H1 (cell line): ENCODE measurements around the gene ASIC1. TPM values are rescaled to one million over a fixed set of nuclear protein-coding genes. Genes with fewer than 3 reads are reported as not detected.

ENCODE experiments used
- ASH2L ChIP-seq: fragments of 200-600, 300-600 bp; sonication (generic); IDR thresholded peaks from one replicate; pipeline ENCODE4 v1.7.1; 2017; ENCODE audit warnings: low read length
- BACH1 ChIP-seq: IDR thresholded peaks from 2 replicates; pipeline ENCODE4 v1.6.1; 2012; ENCODE audit warnings: low read length, improper control_type of control experiment
- CTBP2 ChIP-seq: IDR thresholded peaks from 2 replicates; pipeline ENCODE4 v1.7.0; 2011; ENCODE audit warnings: borderline replicate concordance, mild to moderate bottlenecking, moderate library complexity, mixed read lengths, low read length; ENCODE audit not compliant: insufficient read depth, insufficient read length
- KDM5A ChIP-seq: fragments of 200-600 bp; IDR thresholded peaks from 2 replicates; pipeline ENCODE4 v1.7.1; 2012; ENCODE audit warnings: mild to moderate bottlenecking, low read length, inconsistent platforms, mixed read lengths
- POLR2A ChIP-seq, 2 experiments: IDR thresholded peaks; 1 replicate in 1 of 2; 2 replicates in 1 of 2; pipeline ENCODE4 v1.6.1; 2011; ENCODE audit warnings: low read depth in 2 of 2, low read length in 2 of 2, mild to moderate bottlenecking in 2 of 2; ENCODE audit errors: control extremely low read depth in 1 of 2
- POU5F1 ChIP-seq: IDR thresholded peaks from 2 replicates; pipeline ENCODE4 v1.6.1; 2011; ENCODE audit warnings: low read depth, mild to moderate bottlenecking, low read length, moderate library complexity
- RBBP5 ChIP-seq: IDR thresholded peaks from 2 replicates; pipeline ENCODE4 v1.7.1; 2012; ENCODE audit warnings: low read depth, mild to moderate bottlenecking, inconsistent platforms, low read length, moderate library complexity, borderline replicate concordance
- RXRA ChIP-seq: IDR thresholded peaks from 2 replicates; pipeline ENCODE4 v1.6.1; 2011; ENCODE audit warnings: low read depth, mild to moderate bottlenecking, low read length, moderate library complexity; ENCODE audit not compliant: insufficient read depth
- SAP30 ChIP-seq: fragments of 300-600 bp; sonication (generic); IDR thresholded peaks from 2 replicates; pipeline ENCODE4 v1.7.1; 2012; ENCODE audit warnings: low read length, moderate library complexity, mild to moderate bottlenecking, inconsistent platforms; ENCODE audit not compliant: insufficient read depth, insufficient replicate concordance
- SUZ12 ChIP-seq: fragments of 200-600 bp; sonication (generic); IDR thresholded peaks from 2 replicates; pipeline ENCODE4 v1.6.1; 2012; ENCODE audit warnings: mild to moderate bottlenecking, inconsistent platforms, low read length, moderate library complexity, mixed read lengths
- TAF7 ChIP-seq: optimal IDR thresholded peaks from 2 replicates; pipeline ENCODE3; 2011; ENCODE audit warnings: low read depth, mild to moderate bottlenecking, inconsistent platforms, low read length, moderate library complexity, borderline replicate concordance
- TEAD4 ChIP-seq: IDR thresholded peaks from 2 replicates; pipeline ENCODE4 v1.6.1; 2012; ENCODE audit warnings: low read depth, low read length, inconsistent platforms, mixed read lengths
- polyA plus RNA-seq, 7 experiments: library from polyadenylated mRNA; depleted of rRNA in 3 of 7; stranded (reverse) in 5 of 7; unstranded in 2 of 7; fragments of >200 nt in 5 of 7; fragments of 200-250 nt in 2 of 7; gene quantifications; 1 replicate in 5 of 7; 2 replicates in 1 of 7; 4 replicates in 1 of 7; pipeline versions ENCODE4 v1.2.1 to v1.2.3, GENCODE V29; 2011 to 2013; ENCODE audit warnings: missing spikeins in 2 of 7, mixed read lengths in 2 of 7
- total RNA-seq: library from RNA; stranded (reverse); fragmentation: NEBNext Ultra II Directional; extraction: Animal tissue kit (Norgen Biotek cat#: 25700); gene quantifications from 2 replicates; pipeline ENCODE4 v1.2.1, GENCODE V29; 2021
- TF ChIP-seq, protein P1 (sequence below): fragments of 300-600 bp; sonication (generic); IDR thresholded peaks from 2 replicates; pipeline ENCODE4 v1.7.1; 2012; ENCODE audit warnings: low read length, moderate library complexity, mild to moderate bottlenecking, inconsistent platforms; ENCODE audit not compliant: insufficient replicate concordance

ASIC1 gene
- total and polyA plus RNA-seq, 2 of the 8 experiments (the other 6 are each of a cell fraction or from before 2014, with no cell fraction given) = 2.4 to 4.4 TPM

GRCh38 chr12:50018154-50018553 lies 39.2 kb upstream of the ASIC1 start (continued):
- TF ChIP-seq, protein P1, sequence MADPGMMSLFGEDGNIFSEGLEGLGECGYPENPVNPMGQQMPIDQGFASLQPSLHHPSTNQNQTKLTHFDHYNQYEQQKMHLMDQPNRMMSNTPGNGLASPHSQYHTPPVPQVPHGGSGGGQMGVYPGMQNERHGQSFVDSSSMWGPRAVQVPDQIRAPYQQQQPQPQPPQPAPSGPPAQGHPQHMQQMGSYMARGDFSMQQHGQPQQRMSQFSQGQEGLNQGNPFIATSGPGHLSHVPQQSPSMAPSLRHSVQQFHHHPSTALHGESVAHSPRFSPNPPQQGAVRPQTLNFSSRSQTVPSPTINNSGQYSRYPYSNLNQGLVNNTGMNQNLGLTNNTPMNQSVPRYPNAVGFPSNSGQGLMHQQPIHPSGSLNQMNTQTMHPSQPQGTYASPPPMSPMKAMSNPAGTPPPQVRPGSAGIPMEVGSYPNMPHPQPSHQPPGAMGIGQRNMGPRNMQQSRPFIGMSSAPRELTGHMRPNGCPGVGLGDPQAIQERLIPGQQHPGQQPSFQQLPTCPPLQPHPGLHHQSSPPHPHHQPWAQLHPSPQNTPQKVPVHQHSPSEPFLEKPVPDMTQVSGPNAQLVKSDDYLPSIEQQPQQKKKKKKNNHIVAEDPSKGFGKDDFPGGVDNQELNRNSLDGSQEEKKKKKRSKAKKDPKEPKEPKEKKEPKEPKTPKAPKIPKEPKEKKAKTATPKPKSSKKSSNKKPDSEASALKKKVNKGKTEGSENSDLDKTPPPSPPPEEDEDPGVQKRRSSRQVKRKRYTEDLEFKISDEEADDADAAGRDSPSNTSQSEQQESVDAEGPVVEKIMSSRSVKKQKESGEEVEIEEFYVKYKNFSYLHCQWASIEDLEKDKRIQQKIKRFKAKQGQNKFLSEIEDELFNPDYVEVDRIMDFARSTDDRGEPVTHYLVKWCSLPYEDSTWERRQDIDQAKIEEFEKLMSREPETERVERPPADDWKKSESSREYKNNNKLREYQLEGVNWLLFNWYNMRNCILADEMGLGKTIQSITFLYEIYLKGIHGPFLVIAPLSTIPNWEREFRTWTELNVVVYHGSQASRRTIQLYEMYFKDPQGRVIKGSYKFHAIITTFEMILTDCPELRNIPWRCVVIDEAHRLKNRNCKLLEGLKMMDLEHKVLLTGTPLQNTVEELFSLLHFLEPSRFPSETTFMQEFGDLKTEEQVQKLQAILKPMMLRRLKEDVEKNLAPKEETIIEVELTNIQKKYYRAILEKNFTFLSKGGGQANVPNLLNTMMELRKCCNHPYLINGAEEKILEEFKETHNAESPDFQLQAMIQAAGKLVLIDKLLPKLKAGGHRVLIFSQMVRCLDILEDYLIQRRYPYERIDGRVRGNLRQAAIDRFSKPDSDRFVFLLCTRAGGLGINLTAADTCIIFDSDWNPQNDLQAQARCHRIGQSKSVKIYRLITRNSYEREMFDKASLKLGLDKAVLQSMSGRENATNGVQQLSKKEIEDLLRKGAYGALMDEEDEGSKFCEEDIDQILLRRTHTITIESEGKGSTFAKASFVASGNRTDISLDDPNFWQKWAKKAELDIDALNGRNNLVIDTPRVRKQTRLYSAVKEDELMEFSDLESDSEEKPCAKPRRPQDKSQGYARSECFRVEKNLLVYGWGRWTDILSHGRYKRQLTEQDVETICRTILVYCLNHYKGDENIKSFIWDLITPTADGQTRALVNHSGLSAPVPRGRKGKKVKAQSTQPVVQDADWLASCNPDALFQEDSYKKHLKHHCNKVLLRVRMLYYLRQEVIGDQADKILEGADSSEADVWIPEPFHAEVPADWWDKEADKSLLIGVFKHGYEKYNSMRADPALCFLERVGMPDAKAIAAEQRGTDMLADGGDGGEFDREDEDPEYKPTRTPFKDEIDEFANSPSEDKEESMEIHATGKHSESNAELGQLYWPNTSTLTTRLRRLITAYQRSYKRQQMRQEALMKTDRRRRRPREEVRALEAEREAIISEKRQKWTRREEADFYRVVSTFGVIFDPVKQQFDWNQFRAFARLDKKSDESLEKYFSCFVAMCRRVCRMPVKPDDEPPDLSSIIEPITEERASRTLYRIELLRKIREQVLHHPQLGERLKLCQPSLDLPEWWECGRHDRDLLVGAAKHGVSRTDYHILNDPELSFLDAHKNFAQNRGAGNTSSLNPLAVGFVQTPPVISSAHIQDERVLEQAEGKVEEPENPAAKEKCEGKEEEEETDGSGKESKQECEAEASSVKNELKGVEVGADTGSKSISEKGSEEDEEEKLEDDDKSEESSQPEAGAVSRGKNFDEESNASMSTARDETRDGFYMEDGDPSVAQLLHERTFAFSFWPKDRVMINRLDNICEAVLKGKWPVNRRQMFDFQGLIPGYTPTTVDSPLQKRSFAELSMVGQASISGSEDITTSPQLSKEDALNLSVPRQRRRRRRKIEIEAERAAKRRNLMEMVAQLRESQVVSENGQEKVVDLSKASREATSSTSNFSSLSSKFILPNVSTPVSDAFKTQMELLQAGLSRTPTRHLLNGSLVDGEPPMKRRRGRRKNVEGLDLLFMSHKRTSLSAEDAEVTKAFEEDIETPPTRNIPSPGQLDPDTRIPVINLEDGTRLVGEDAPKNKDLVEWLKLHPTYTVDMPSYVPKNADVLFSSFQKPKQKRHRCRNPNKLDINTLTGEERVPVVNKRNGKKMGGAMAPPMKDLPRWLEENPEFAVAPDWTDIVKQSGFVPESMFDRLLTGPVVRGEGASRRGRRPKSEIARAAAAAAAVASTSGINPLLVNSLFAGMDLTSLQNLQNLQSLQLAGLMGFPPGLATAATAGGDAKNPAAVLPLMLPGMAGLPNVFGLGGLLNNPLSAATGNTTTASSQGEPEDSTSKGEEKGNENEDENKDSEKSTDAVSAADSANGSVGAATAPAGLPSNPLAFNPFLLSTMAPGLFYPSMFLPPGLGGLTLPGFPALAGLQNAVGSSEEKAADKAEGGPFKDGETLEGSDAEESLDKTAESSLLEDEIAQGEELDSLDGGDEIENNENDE = no peak
- TF ChIP-seq RBBP5 (no peak), CTBP2 (no peak), SUZ12 (no peak), ASH2L (no peak), POU5F1 (no peak), TEAD4 (no peak), POLR2A (IDR thresholded peaks at IDR 0.05; ENCODE audit: control extremely low read depth in 1 of 2, low read depth in 2 of 2, low read length in 2 of 2) (no peak), KDM5A (no peak), TAF7 (no peak), RXRA (no peak), BACH1 (no peak), SAP30 (no peak)
